Measurements from ENCODE around the gene AMFR. TPM values are rescaled to one million over a fixed set of nuclear protein-coding genes. Genes with fewer than 3 reads are reported as not detected.

Gene AMFR
- total and polyA plus RNA-seq, 4 donors = 43.3 to 309 (median 98.4) TPM

GRCh38 chr16:56424791-56425438, 430 bp downstream of the AMFR start:
- no peak for TF ChIP-seq HNF4G (IDR thresholded peaks at IDR 0.05)
- no peak for TF ChIP-seq FOXA2 (IDR thresholded peaks at IDR 0.05)
- no peak for TF ChIP-seq NR2F2 (IDR thresholded peaks at IDR 0.05)
- no peak for TF ChIP-seq ATF3 (IDR thresholded peaks at IDR 0.05)
- TF ChIP-seq RXRA (IDR thresholded peaks at IDR 0.05) = no peak
- no peak for TF ChIP-seq RAD21 (IDR thresholded peaks at IDR 0.05)
- no peak for TF ChIP-seq GABPA (IDR thresholded peaks at IDR 0.05 in 1 of 2, conservative IDR thresholded peaks at IDR 0.05 in 1 of 2)
- no peak for TF ChIP-seq REST (IDR thresholded peaks at IDR 0.05)
- Histone ChIP-seq H3K4me3 (ENCODE audit: low read depth in 1 of 3, low read length in 3 of 3) (peak overlapping the region; percentile 67 to 99 (median 86)), H3K9me3 (ENCODE audit: control insufficient read depth in 4 of 4, low read length in 3 of 4) (no peaks in the 10 kb centered on the region), H3K27ac (ENCODE audit: low read depth in 1 of 2, low read length in 2 of 2) (peak overlapping the region; percentile 79 to 82), H3K36me3 (ENCODE audit: control insufficient read depth in 4 of 4, insufficient read depth in 3 of 4, low read depth in 1 of 4, low read length in 3 of 4) (no peaks in the 10 kb centered on the region), H3K27me3 (ENCODE audit: control insufficient read depth in 4 of 4, insufficient read depth in 4 of 4, low read length in 3 of 4) (no peaks in the 10 kb centered on the region), H3K9ac (ENCODE audit: low read depth in 1 of 2, low read length in 2 of 2) (peak overlapping the region in 1 of 2 donors; percentile 62), H3K4me1 (ENCODE audit: control insufficient read depth in 4 of 4, insufficient read depth in 4 of 4, low read length in 3 of 4) (peaks cover 9 to 25% (median 17%) of the 10 kb centered on the region in 4 donors)
- DNase-seq (ENCODE audit: low spot score) = peak; percentile 63
- under 1% methylated on average over 79 of the region's 79 CpGs for WGBS

- Histone ChIP-seq H3K9me3 (ENCODE audit: control insufficient read depth in 4 of 4, low read length in 3 of 4) (no peaks in the 10 kb centered on the region), H3K36me3 (ENCODE audit: control insufficient read depth in 4 of 4, insufficient read depth in 3 of 4, low read depth in 1 of 4, low read length in 3 of 4) (no peaks in the 10 kb centered on the region), H3K9ac (ENCODE audit: low read depth in 1 of 2, low read length in 2 of 2) (peak overlapping the region; percentile 42 to 97), H3K4me1 (ENCODE audit: control insufficient read depth in 4 of 4, insufficient read depth in 4 of 4, low read length in 3 of 4) (peaks cover 9 to 25% (median 17%) of the 10 kb centered on the region in 4 donors), H3K27ac (ENCODE audit: low read depth in 1 of 2, low read length in 2 of 2) (peak overlapping the region; percentile 79 to 82), H3K4me3 (ENCODE audit: low read depth in 1 of 3, low read length in 3 of 3) (peak overlapping the region; percentile 59 to 99 (median 86)), H3K27me3 (ENCODE audit: control insufficient read depth in 4 of 4, insufficient read depth in 4 of 4, low read length in 3 of 4) (no peaks in the 10 kb centered on the region)
- TF ChIP-seq EGR1 (IDR thresholded peaks at IDR 0.05; ENCODE audit: low read depth in 2 of 2) = no peak
- DNase-seq (ENCODE audit: low spot score) = peak; percentile 38
- WGBS = 2% methylated on average over 16 of the region's 16 CpGs
Observed at GRCh38 chr16:56424404-56424764, 961 bp downstream of the AMFR start.

- Histone ChIP-seq H3K9ac (ENCODE audit: low read depth in 1 of 2, low read length in 2 of 2) (peak overlapping the region; percentile 42 to 97), H3K9me3 (ENCODE audit: control insufficient read depth in 4 of 4, low read length in 3 of 4) (no peaks in the 10 kb centered on the region), H3K36me3 (ENCODE audit: control insufficient read depth in 4 of 4, insufficient read depth in 3 of 4, low read depth in 1 of 4, low read length in 3 of 4) (no peaks in the 10 kb centered on the region), H3K4me1 (ENCODE audit: control insufficient read depth in 4 of 4, insufficient read depth in 4 of 4, low read length in 3 of 4) (peaks cover 9 to 25% (median 17%) of the 10 kb centered on the region in 4 donors), H3K4me3 (ENCODE audit: low read depth in 1 of 3, low read length in 3 of 3) (peak overlapping the region; percentile 59 to 99 (median 86)), H3K27ac (ENCODE audit: low read depth in 1 of 2, low read length in 2 of 2) (peak overlapping the region; percentile 79 to 82), H3K27me3 (ENCODE audit: control insufficient read depth in 4 of 4, insufficient read depth in 4 of 4, low read length in 3 of 4) (no peaks in the 10 kb centered on the region)
- TF ChIP-seq REST (IDR thresholded peaks at IDR 0.05) (peak; percentile 23), TAF1 (conservative IDR thresholded peaks at IDR 0.05) (no peak), HNF4A (conservative IDR thresholded peaks at IDR 0.05) (peak; percentile 15 to 55), YY1 (IDR thresholded peaks at IDR 0.05) (peak; percentile 47), RXRA (IDR thresholded peaks at IDR 0.05) (peak in 1 of 2 donors; percentile 40), FOXA1 (IDR thresholded peaks at IDR 0.05) (no peak), SP1 (IDR thresholded peaks at IDR 0.05) (peak; percentile 10), RAD21 (IDR thresholded peaks at IDR 0.05) (peak in 1 of 2 donors; percentile 12), FOXA2 (IDR thresholded peaks at IDR 0.05) (peak; percentile 46)
- no peak for DNase-seq (ENCODE audit: low spot score)
- WGBS = 9% methylated on average over 7 of the region's 7 CpGs
Observed at GRCh38 chr16:56423584-56424403, 1.6 kb downstream of the AMFR start.

Data from liver (tissue), 9 donors.